H9 (cell line): ENCODE results near the gene SLC23A1. TPM values are rescaled to one million over a fixed set of nuclear protein-coding genes. Genes with fewer than 3 reads are reported as not detected.
A peak's percentile ranks its signal among the peaks of the same experiment; 100 is the strongest.
"Not testable (repeated sequence)": the region's sequence is repeated elsewhere in the genome, so short reads cannot be mapped to it uniquely, and the experiment has no call there.

Experiments used
- DNase-seq: peaks from one replicate; pipeline ENCODE4 v3.0.0-alpha.2; 2017
- H2AFZ ChIP-seq: one replicate; pipeline ENCODE4 v1.6.1; 2013; ENCODE audit warnings: mild to moderate bottlenecking, low read length, control low read depth, moderate library complexity
- H2AK5ac ChIP-seq: 2 replicates; pipeline ENCODE4 v1.6.1; 2013; ENCODE audit warnings: low read length, control low read depth, mixed read lengths; ENCODE audit not compliant: insufficient read length
- H2BK120ac ChIP-seq: one replicate; pipeline ENCODE4 v1.6.1; 2013; ENCODE audit warnings: low read depth, mild to moderate bottlenecking, low read length, control low read depth, inconsistent platforms; ENCODE audit not compliant: poor library complexity, severe bottlenecking
- H2BK12ac ChIP-seq: 2 replicates; pipeline ENCODE4 v1.6.1; 2013; ENCODE audit warnings: low read length, control low read depth, mixed read lengths, low read depth; ENCODE audit not compliant: insufficient read length
- H2BK15ac ChIP-seq: 2 replicates; pipeline ENCODE4 v1.6.1; 2013; ENCODE audit warnings: low read depth, low read length, control low read depth
- H2BK20ac ChIP-seq: one replicate; pipeline ENCODE4 v1.6.1; 2013; ENCODE audit warnings: low read depth, mild to moderate bottlenecking, low read length, control low read depth, inconsistent platforms; ENCODE audit not compliant: poor library complexity, severe bottlenecking
- H2BK5ac ChIP-seq: 2 replicates; pipeline ENCODE4 v1.6.1; 2013; ENCODE audit warnings: low read length, control low read depth, mixed read lengths; ENCODE audit not compliant: insufficient read length
- H3K14ac ChIP-seq: 2 replicates; pipeline ENCODE4 v1.6.1; 2013; ENCODE audit warnings: low read length, control low read depth; ENCODE audit not compliant: insufficient read depth
- H3K18ac ChIP-seq: 2 replicates; pipeline ENCODE4 v1.6.1; 2013; ENCODE audit warnings: low read depth, mild to moderate bottlenecking, mixed read lengths, low read length, control low read depth; ENCODE audit not compliant: insufficient read length
- H3K23ac ChIP-seq: 2 replicates; pipeline ENCODE4 v1.6.1; 2013; ENCODE audit warnings: low read length, control low read depth, mixed read lengths, low read depth; ENCODE audit not compliant: insufficient read length
- H3K23me2 ChIP-seq: 2 replicates; pipeline ENCODE4 v1.6.1; 2013; ENCODE audit warnings: low read depth, mild to moderate bottlenecking, mixed read lengths, low read length, control low read depth; ENCODE audit not compliant: insufficient read length, poor library complexity, severe bottlenecking
- H3K27ac ChIP-seq: 2 replicates; pipeline ENCODE4 v1.5.1; 2013; ENCODE audit warnings: low read length, control low read depth, mixed read lengths, low read depth; ENCODE audit not compliant: insufficient read length
- H3K27me3 ChIP-seq: 2 replicates; pipeline ENCODE4 v1.6.1; 2013; ENCODE audit warnings: low read length, control low read depth, inconsistent platforms; ENCODE audit not compliant: insufficient read depth
- H3K4ac ChIP-seq: 2 replicates; pipeline ENCODE4 v1.6.1; 2013; ENCODE audit warnings: low read depth, mild to moderate bottlenecking, control low read depth, inconsistent platforms, low read length, moderate library complexity
- H3K4me1 ChIP-seq: 2 replicates; pipeline ENCODE4 v1.6.1; 2013; ENCODE audit warnings: low read length, control low read depth, inconsistent platforms; ENCODE audit not compliant: insufficient read depth
- H3K4me2 ChIP-seq: 2 replicates; pipeline ENCODE4 v1.6.1; 2013; ENCODE audit warnings: low read length, control low read depth, mixed read lengths; ENCODE audit not compliant: insufficient read length, insufficient read depth
- H3K56ac ChIP-seq: 2 replicates; pipeline ENCODE4 v1.6.1; 2013; ENCODE audit warnings: low read depth, mild to moderate bottlenecking, mixed read lengths, low read length, control low read depth; ENCODE audit not compliant: insufficient read length
- H3K79me1 ChIP-seq: 2 replicates; pipeline ENCODE4 v1.6.1; 2013; ENCODE audit warnings: low read depth, mild to moderate bottlenecking, moderate library complexity, low read length, control low read depth, inconsistent platforms; ENCODE audit not compliant: insufficient read depth, poor library complexity, severe bottlenecking
- H3K79me2 ChIP-seq: 2 replicates; pipeline ENCODE4 v1.6.1; 2013; ENCODE audit warnings: low read length, control low read depth, inconsistent platforms; ENCODE audit not compliant: insufficient read depth
- H3K9ac ChIP-seq: 2 replicates; pipeline ENCODE4 v1.6.1; 2013; ENCODE audit warnings: low read length, control low read depth, mixed read lengths; ENCODE audit not compliant: insufficient read length; ENCODE audit errors: extremely low read depth
- H3K9me3 ChIP-seq: one replicate; pipeline ENCODE4 v1.6.1; 2013; ENCODE audit warnings: low read depth, low read length, inconsistent platforms; ENCODE audit not compliant: control insufficient read depth
- H3T11ph ChIP-seq: one replicate; pipeline ENCODE4 v1.6.1; 2013; ENCODE audit warnings: mild to moderate bottlenecking, low read length, control low read depth, inconsistent platforms
- H4K20me1 ChIP-seq: one replicate; pipeline ENCODE4 v1.6.1; 2013; ENCODE audit not compliant: control insufficient read depth, insufficient read length, insufficient read depth
- H4K5ac ChIP-seq: 2 replicates; pipeline ENCODE4 v1.6.1; 2013; ENCODE audit warnings: low read depth, mild to moderate bottlenecking, mixed read lengths, low read length, control low read depth; ENCODE audit not compliant: insufficient read length
- H4K8ac ChIP-seq: replicated peaks from 2 replicates; pipeline ENCODE4 v1.6.1; 2013; ENCODE audit warnings: low read length, control low read depth, mixed read lengths, low read depth; ENCODE audit not compliant: insufficient read length
- H4K91ac ChIP-seq: 2 replicates; pipeline ENCODE4 v1.6.1; 2013; ENCODE audit warnings: low read depth, mild to moderate bottlenecking, moderate library complexity, mixed read lengths, low read length, control low read depth; ENCODE audit not compliant: insufficient read length
- H3K27ac Mint-ChIP-seq, 3 experiments: 2 replicates in 2 of 3; 3 replicates in 1 of 3; pipeline ENCODE4 v1.8.0; 2020 to 2021; ENCODE audit warnings: mixed read lengths in 3 of 3, mild to moderate bottlenecking in 1 of 3, moderate library complexity in 1 of 3
- H3K27me3 Mint-ChIP-seq: 2 replicates; pipeline ENCODE4 v1.8.0; 2021; ENCODE audit warnings: low read depth, mild to moderate bottlenecking, moderate library complexity, mixed read lengths
- H3K36me3 Mint-ChIP-seq, 3 experiments: 2 replicates in 2 of 3; 3 replicates in 1 of 3; pipeline ENCODE4 v1.8.0; 2020 to 2021; ENCODE audit warnings: low read depth in 3 of 3, mixed read lengths in 3 of 3; ENCODE audit not compliant: insufficient read depth in 1 of 3
- H3K4me1 Mint-ChIP-seq, 2 experiments: 2 replicates each; pipeline ENCODE4 v1.8.0; 2020; ENCODE audit warnings: mixed read lengths in 2 of 2
- H3K4me3 Mint-ChIP-seq, 2 experiments: 2 replicates in 1 of 2; 3 replicates in 1 of 2; pipeline ENCODE4 v1.8.0; 2020 to 2021; ENCODE audit warnings: mild to moderate bottlenecking in 2 of 2, mixed read lengths in 2 of 2, moderate library complexity in 1 of 2
- H3K9me3 Mint-ChIP-seq, 2 experiments: 2 replicates in 1 of 2; 3 replicates in 1 of 2; pipeline ENCODE4 v1.8.0; 2020; ENCODE audit warnings: mild to moderate bottlenecking in 2 of 2, mixed read lengths in 2 of 2, moderate library complexity in 1 of 2
- WGBS: extraction: QIAGEN DNeasy Blood & Tissue Kit; methylation state at CpG from one replicate; pipeline ENCODE4 v1.1.7; 2013; ENCODE audit warnings: missing lambda C conversion rate, low lambda C conversion rate, mixed read lengths; ENCODE audit not compliant: insufficient read length; ENCODE audit errors: extremely low coverage; 5-methylcytosine and 5-hydroxymethylcytosine counted together
- total RNA-seq: library from RNA; stranded (reverse); gene quantifications from 2 replicates; pipeline ENCODE4 v1.2.1, GENCODE V29; 2021
- TF ChIP-seq, protein P1 (sequence below): fragments of 200-600 bp; sonication (generic); conservative IDR thresholded peaks from 3 replicates; pipeline ENCODE4 v1.8.0; 2021; ENCODE audit warnings: antibody characterized with exemption, mild to moderate bottlenecking

SLC23A1 gene
- total RNA-seq, 1 experiment from 2014 or later, result not detected

DNA sequence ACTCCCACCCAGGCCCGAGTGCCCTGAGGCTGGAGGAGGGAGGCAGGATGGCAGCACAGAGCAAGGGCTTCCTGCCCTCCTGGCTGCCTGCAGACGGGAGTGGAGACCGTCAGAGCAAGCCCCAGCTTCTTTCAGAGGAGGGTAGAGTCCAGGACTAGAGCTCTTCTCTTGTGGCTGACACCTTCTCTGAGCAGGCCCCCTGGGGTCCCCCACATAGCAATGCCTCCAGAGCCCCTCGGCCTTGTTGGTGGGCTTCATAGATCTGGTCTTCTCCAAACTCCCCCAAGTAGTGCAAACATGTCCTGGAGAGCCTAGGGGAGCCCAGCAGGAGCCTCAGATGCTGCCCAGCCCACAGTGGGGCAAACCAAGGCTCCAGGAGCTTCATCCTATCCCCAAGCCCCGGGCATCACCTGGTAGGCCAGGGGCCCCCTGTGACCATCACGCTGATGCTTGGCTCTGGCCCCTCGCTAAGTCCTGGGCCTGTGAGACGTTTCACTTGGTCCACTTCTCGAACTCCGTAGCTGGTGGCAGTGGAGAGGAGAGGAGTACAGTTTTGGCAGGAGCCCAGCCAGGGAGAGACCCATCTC, 4.6 kb upstream of the SLC23A1 start:
- Histone ChIP-seq H3K23me2 (peaks cover under 1% of the 10 kb centered on the region), H3K23ac (no peak overlapping the region), H3K9me3 (no peaks in the 10 kb centered on the region), H2BK20ac (no peak overlapping the region), H2BK120ac (peak overlapping the region; percentile 40), H3K56ac (no peak overlapping the region), H3K79me1 (no peaks in the 10 kb centered on the region), H2AK5ac (no peak overlapping the region), H3K4ac (no peak overlapping the region), H2BK5ac (no peak overlapping the region), H2BK15ac (no peak overlapping the region), H3K9ac (no peak overlapping the region), H3T11ph (no peak overlapping the region), H4K91ac (no peak overlapping the region), H4K5ac (no peak overlapping the region), H2BK12ac (no peak overlapping the region), H3K4me1 (peaks cover 3% of the 10 kb centered on the region; the same call in 1 of the 2 replicates), H3K14ac (no peak overlapping the region; the same call in 1 of the 2 replicates), H3K4me2 (no peak overlapping the region), H3K27me3 (no peaks in the 10 kb centered on the region), H2AFZ (no peak overlapping the region), H3K18ac (no peak overlapping the region), H4K8ac (no peak overlapping the region), H4K20me1 (peaks cover 2% of the 10 kb centered on the region), H3K27ac (no peak overlapping the region), H3K79me2 (no peaks in the 10 kb centered on the region)
- Mint-ChIP-seq H3K4me3 (no peak overlapping the region), H3K4me1 (peaks cover 15 to 36% of the 10 kb centered on the region in 2 experiments), H3K27me3 (peaks cover 7% of the 10 kb centered on the region), H3K36me3 (no peaks in the 10 kb centered on the region; a peak in 1 of 7 replicates), H3K9me3 (no peaks in the 10 kb centered on the region), H3K27ac (peak overlapping the region in 1 of 3 experiments; percentile 57; a peak in 2 of 7 replicates)
- WGBS, result no CpG with 5 or more reads among the region's 10 CpGs
- TF ChIP-seq, protein P1, sequence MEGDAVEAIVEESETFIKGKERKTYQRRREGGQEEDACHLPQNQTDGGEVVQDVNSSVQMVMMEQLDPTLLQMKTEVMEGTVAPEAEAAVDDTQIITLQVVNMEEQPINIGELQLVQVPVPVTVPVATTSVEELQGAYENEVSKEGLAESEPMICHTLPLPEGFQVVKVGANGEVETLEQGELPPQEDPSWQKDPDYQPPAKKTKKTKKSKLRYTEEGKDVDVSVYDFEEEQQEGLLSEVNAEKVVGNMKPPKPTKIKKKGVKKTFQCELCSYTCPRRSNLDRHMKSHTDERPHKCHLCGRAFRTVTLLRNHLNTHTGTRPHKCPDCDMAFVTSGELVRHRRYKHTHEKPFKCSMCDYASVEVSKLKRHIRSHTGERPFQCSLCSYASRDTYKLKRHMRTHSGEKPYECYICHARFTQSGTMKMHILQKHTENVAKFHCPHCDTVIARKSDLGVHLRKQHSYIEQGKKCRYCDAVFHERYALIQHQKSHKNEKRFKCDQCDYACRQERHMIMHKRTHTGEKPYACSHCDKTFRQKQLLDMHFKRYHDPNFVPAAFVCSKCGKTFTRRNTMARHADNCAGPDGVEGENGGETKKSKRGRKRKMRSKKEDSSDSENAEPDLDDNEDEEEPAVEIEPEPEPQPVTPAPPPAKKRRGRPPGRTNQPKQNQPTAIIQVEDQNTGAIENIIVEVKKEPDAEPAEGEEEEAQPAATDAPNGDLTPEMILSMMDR, result no peak
- DNase-seq, result no peak

DNA sequence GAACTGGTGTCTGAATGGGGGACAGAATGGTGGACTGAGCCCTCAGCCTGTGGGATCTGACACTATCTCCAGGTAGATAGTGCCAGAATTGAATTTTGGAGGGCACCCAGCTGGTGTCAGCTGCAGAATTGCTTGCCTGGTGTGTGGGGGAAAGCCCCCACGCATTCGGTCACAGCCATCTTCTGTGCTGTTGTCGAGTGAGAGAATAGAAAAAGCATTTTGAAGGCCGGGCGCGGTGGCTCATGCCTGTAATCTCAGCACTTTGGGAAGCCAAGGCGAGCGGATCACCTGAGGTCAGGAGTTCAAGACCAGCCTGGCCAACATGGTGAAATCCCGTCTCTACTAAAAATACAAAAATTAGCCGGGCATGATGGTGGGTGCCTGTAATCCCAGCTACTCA, 3.9 kb upstream of the SLC23A1 start:
- not testable (repeated sequence) for H3K23me2 ChIP-seq, H4K91ac ChIP-seq, H3K27me3 Mint-ChIP-seq, H2BK15ac ChIP-seq, H2AK5ac ChIP-seq, H3K9me3 Mint-ChIP-seq, H3K23ac ChIP-seq, H3K27me3 ChIP-seq, H3K27ac ChIP-seq, H3K4me2 ChIP-seq, H3K27ac Mint-ChIP-seq, H2BK5ac ChIP-seq, H3K9me3 ChIP-seq, H2AFZ ChIP-seq, H3K18ac ChIP-seq, DNase-seq, H3K79me2 ChIP-seq, H4K8ac ChIP-seq, H3K56ac ChIP-seq, H2BK20ac ChIP-seq, H4K5ac ChIP-seq, H3K36me3 Mint-ChIP-seq, H3K4me1 ChIP-seq, H3K9ac ChIP-seq, H3T11ph ChIP-seq, H2BK12ac ChIP-seq, H3K14ac ChIP-seq, H4K20me1 ChIP-seq, H3K4me3 Mint-ChIP-seq, H2BK120ac ChIP-seq, H3K4ac ChIP-seq, H3K79me1 ChIP-seq
- peaks cover 18 to 42% of the 10 kb centered on the region in 2 experiments for H3K4me1 Mint-ChIP-seq
- no CpG with 5 or more reads among the region's 10 CpGs for WGBS
